Neural cell (in vitro differentiated cells): ENCODE measurements around the gene ZNF554. TPM values are rescaled to one million over a fixed set of nuclear protein-coding genes. Genes with fewer than 3 reads are reported as not detected.

Experiments
- H2AFZ ChIP-seq: fragments of 200-600, 300-800 bp; sonication (generic), shearing (Covaris generic); 2 replicates; pipeline ENCODE4 v1.6.0; 2014; ENCODE audit warnings: low read depth, mild to moderate bottlenecking, antibody characterized with exemption, low read length, moderate library complexity
- H3F3A ChIP-seq: fragments of 200-600 bp; shearing (Covaris generic); 2 replicates; pipeline ENCODE4 v1.6.1; 2016; ENCODE audit warnings: mild to moderate bottlenecking, moderate library complexity, mixed read lengths, antibody characterized with exemption, low read length; ENCODE audit not compliant: insufficient read depth, poor library complexity, severe bottlenecking
- H3K27ac ChIP-seq: fragments of 200-600, 300-800 bp; sonication (generic), shearing (Covaris generic); 2 replicates; pipeline ENCODE4 v1.5.1; 2014; ENCODE audit warnings: mild to moderate bottlenecking, low read length, moderate library complexity
- H3K27me3 ChIP-seq: fragments of 300-800, 200-600 bp; sonication (generic), shearing (Covaris generic); 2 replicates; pipeline ENCODE4 v1.6.0; 2014; ENCODE audit warnings: mild to moderate bottlenecking, low read depth, low read length, moderate library complexity; ENCODE audit not compliant: insufficient read depth
- H3K36me3 ChIP-seq: fragments of 300-800, 200-600 bp; sonication (generic), shearing (Covaris generic); 2 replicates; pipeline ENCODE4 v1.5.1; 2014; ENCODE audit warnings: mild to moderate bottlenecking, antibody characterized with exemption, low read length, moderate library complexity; ENCODE audit not compliant: insufficient read depth
- H3K4me2 ChIP-seq: fragments of 300-800, 200-600 bp; sonication (generic), shearing (Covaris generic); 2 replicates; pipeline ENCODE4 v1.6.0; 2014; ENCODE audit warnings: mild to moderate bottlenecking, low read length
- H3K4me3 ChIP-seq: fragments of 300-800, 200-600 bp; sonication (generic), shearing (Covaris generic); 2 replicates; pipeline ENCODE4 v1.5.1; 2014; ENCODE audit warnings: mild to moderate bottlenecking, low read length, moderate library complexity
- H3K79me2 ChIP-seq: fragments of 200-600 bp; shearing (Covaris generic); replicated peaks from 2 replicates; pipeline ENCODE4 v1.6.0; 2014; ENCODE audit warnings: mild to moderate bottlenecking, low read length, moderate library complexity; ENCODE audit not compliant: insufficient read depth
- H3K9ac ChIP-seq: fragments of 300-800, 200-600 bp; sonication (generic), shearing (Covaris generic); 2 replicates; pipeline ENCODE4 v1.6.1; 2016; ENCODE audit warnings: mild to moderate bottlenecking, low read length, mixed read lengths
- H3K9me2 ChIP-seq: fragments of 200-600 bp; shearing (Covaris generic); 2 replicates; pipeline ENCODE4 v1.6.1; 2016; ENCODE audit warnings: mild to moderate bottlenecking, low read length, mixed read lengths; ENCODE audit not compliant: insufficient read depth
- H3K9me3 ChIP-seq: fragments of 200-600, 300-800 bp; sonication (generic), shearing (Covaris generic); 2 replicates; pipeline ENCODE4 v1.6.1; 2016; ENCODE audit warnings: mild to moderate bottlenecking, mixed run types, low read length, moderate library complexity, mixed read lengths
- H4K20me1 ChIP-seq: fragments of 200-600 bp; shearing (Covaris generic); 2 replicates; pipeline ENCODE4 v1.6.1; 2016; ENCODE audit warnings: mild to moderate bottlenecking, mixed run types; ENCODE audit not compliant: insufficient read depth
- EP300 ChIP-seq: fragments of 450-650 bp; conservative IDR thresholded peaks from 2 replicates; pipeline ENCODE4 v1.6.1; 2014; ENCODE audit warnings: antibody characterized with exemption, mild to moderate bottlenecking, moderate library complexity; ENCODE audit not compliant: poor library complexity, severe bottlenecking
- EZH2 ChIP-seq: fragments of 200-600, 300-800 bp; shearing (Covaris generic), sonication (generic); IDR thresholded peaks from 2 replicates; pipeline ENCODE4 v1.6.1; 2014; ENCODE audit warnings: antibody characterized with exemption, low read length, borderline replicate concordance, mild to moderate bottlenecking; ENCODE audit not compliant: insufficient read depth, poor library complexity, severe bottlenecking
- MXI1 ChIP-seq: fragments of 450-650 bp; conservative IDR thresholded peaks from 2 replicates; pipeline ENCODE4 v1.6.1; 2014; ENCODE audit warnings: antibody characterized with exemption, mild to moderate bottlenecking; ENCODE audit not compliant: poor library complexity, severe bottlenecking
- RAD21 ChIP-seq: fragments of 450-650 bp; conservative IDR thresholded peaks from 2 replicates; pipeline ENCODE4 v1.6.1; 2014; ENCODE audit warnings: antibody characterized with exemption, mild to moderate bottlenecking, moderate library complexity
- REST ChIP-seq: IDR thresholded peaks from 2 replicates; pipeline ENCODE4 v1.6.1; 2012; ENCODE audit warnings: borderline replicate concordance
- SMC3 ChIP-seq: fragments of 450-650 bp; conservative IDR thresholded peaks from 2 replicates; pipeline ENCODE4 v1.6.1; 2014; ENCODE audit warnings: antibody characterized with exemption, mild to moderate bottlenecking, moderate library complexity; ENCODE audit not compliant: poor library complexity
- TAF1 ChIP-seq: IDR thresholded peaks from 2 replicates; pipeline ENCODE4 v1.6.1; 2012; ENCODE audit warnings: low read depth
- polyA plus RNA-seq: library from polyadenylated mRNA; depleted of rRNA; stranded (reverse); fragments of >200 nt; gene quantifications from 2 replicates; pipeline ENCODE4 v1.2.3, GENCODE V29; 2014
- TF ChIP-seq, protein P1 (sequence below): fragments of 450-650 bp; IDR thresholded peaks from 2 replicates; pipeline ENCODE4 v1.5.1; 2014; ENCODE audit warnings: antibody characterized with exemption, mild to moderate bottlenecking, moderate library complexity; ENCODE audit not compliant: poor library complexity, severe bottlenecking

Gene ZNF554
- polyA plus RNA-seq, 1 donor from 2014 or later: 22.5 TPM

- Histone ChIP-seq H2AFZ (peak overlapping the region; percentile 33), H3K27me3 (no peaks in the 10 kb centered on the region)
- peak; percentile 40 for TF ChIP-seq MXI1
- TF ChIP-seq REST: no peak
Observed at GRCh38 chr19:2820112-2820702, 539 bp downstream of the ZNF554 start.

GRCh38 chr19:2822846-2823245 lies 3.2 kb downstream of the ZNF554 start:
- H3F3A ChIP-seq: no peaks in the 10 kb centered on the region
- no peaks in the 10 kb centered on the region for H4K20me1 ChIP-seq
- no peaks in the 10 kb centered on the region for H3K79me2 ChIP-seq
- H3K36me3 ChIP-seq: peaks cover 10% of the 10 kb centered on the region
- H2AFZ ChIP-seq: no peak overlapping the region
- no peak overlapping the region for H3K4me3 ChIP-seq
- H3K9me2 ChIP-seq: no peaks in the 10 kb centered on the region
- H3K9me3 ChIP-seq: no peaks in the 10 kb centered on the region
- H3K9ac ChIP-seq: no peak overlapping the region
- H3K27me3 ChIP-seq: no peaks in the 10 kb centered on the region
- TF ChIP-seq TAF1 (no peak), MXI1 (no peak), EP300 (no peak), SMC3 (no peak), EZH2 (no peak), RAD21 (no peak)
- TF ChIP-seq, protein P1, sequence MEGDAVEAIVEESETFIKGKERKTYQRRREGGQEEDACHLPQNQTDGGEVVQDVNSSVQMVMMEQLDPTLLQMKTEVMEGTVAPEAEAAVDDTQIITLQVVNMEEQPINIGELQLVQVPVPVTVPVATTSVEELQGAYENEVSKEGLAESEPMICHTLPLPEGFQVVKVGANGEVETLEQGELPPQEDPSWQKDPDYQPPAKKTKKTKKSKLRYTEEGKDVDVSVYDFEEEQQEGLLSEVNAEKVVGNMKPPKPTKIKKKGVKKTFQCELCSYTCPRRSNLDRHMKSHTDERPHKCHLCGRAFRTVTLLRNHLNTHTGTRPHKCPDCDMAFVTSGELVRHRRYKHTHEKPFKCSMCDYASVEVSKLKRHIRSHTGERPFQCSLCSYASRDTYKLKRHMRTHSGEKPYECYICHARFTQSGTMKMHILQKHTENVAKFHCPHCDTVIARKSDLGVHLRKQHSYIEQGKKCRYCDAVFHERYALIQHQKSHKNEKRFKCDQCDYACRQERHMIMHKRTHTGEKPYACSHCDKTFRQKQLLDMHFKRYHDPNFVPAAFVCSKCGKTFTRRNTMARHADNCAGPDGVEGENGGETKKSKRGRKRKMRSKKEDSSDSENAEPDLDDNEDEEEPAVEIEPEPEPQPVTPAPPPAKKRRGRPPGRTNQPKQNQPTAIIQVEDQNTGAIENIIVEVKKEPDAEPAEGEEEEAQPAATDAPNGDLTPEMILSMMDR: no peak
- no peak overlapping the region for H3K4me2 ChIP-seq
- H3K27ac ChIP-seq: no peak overlapping the region

More at GRCh38 chr19:2820112-2820702, 539 bp downstream of the ZNF554 start:
- Histone ChIP-seq H3K27ac (peak overlapping the region; percentile 58), H3K4me2 (peak overlapping the region; percentile 73), H3K79me2 (no peaks in the 10 kb centered on the region), H3K9me2 (no peaks in the 10 kb centered on the region), H3K4me3 (peak overlapping the region; percentile 96), H3K36me3 (no peaks in the 10 kb centered on the region), H3F3A (no peaks in the 10 kb centered on the region), H3K9me3 (no peaks in the 10 kb centered on the region), H3K9ac (peak overlapping the region; percentile 85), H4K20me1 (no peaks in the 10 kb centered on the region)

DNA sequence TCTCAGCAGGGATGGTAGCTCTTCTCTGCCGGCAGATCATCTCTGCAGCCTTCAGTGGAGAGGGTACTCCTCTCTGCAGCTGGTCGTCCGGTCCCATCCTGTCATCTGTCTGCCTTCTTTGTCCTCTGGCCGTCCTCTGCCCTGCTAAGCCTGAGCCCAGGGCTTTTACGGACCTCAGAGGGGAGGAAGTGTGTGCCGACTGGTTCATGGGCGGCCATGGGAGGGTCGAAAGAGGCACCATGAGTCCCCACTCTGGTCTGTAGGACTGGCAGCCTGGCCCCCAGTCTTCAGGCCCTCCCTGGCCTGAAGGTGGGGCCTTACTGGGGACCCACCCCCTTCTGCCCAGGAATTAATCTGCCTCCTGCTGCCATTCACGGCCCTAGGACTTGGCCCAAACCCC lies 4.0 kb downstream of the ZNF554 start:
- no peaks in the 10 kb centered on the region for H3F3A ChIP-seq
- H3K4me2 ChIP-seq: no peak overlapping the region
- no peaks in the 10 kb centered on the region for H3K27me3 ChIP-seq

More for the DNA sequence above, 4.0 kb downstream of the ZNF554 start:
- Histone ChIP-seq H4K20me1 (no peaks in the 10 kb centered on the region), H3K9ac (no peak overlapping the region), H3K27ac (no peak overlapping the region), H3K4me3 (no peak overlapping the region), H3K79me2 (no peaks in the 10 kb centered on the region), H2AFZ (no peak overlapping the region), H3K9me3 (no peaks in the 10 kb centered on the region), H3K9me2 (no peaks in the 10 kb centered on the region), H3K36me3 (peaks cover 10% of the 10 kb centered on the region)
- TF ChIP-seq, protein P1: no peak
- TF ChIP-seq TAF1 (no peak), EP300 (no peak)
